K562 (cell line): ENCODE results near the gene RAB25. TPM values are rescaled to one million over a fixed set of nuclear protein-coding genes. Genes with fewer than 3 reads are reported as not detected.

Experiments
- CBFA2T3 ChIP-seq: fragments of 450-650 bp; IDR thresholded peaks from 2 replicates; pipeline ENCODE4 v1.6.1; 2017
- CHD1 ChIP-seq: fragments of 200-600 bp; sonication (generic); IDR thresholded peaks from one replicate; pipeline ENCODE4 v1.6.1; 2012; ENCODE audit warnings: mild to moderate bottlenecking, moderate library complexity, low read length, inconsistent platforms
- DMBX1 ChIP-seq: fragments of 250-450 bp; sonication (Bioruptor Pico); IDR thresholded peaks from 2 replicates; pipeline ENCODE4 v1.8.0; 2022; ENCODE audit warnings: inconsistent platforms, mild to moderate bottlenecking, moderate library complexity, borderline replicate concordance
- E4F1 ChIP-seq: fragments of 250-450 bp; sonication (Bioruptor Pico); IDR thresholded peaks from 2 replicates; pipeline ENCODE4 v1.5.0; 2021; ENCODE audit warnings: mild to moderate bottlenecking, borderline replicate concordance
- ELF1 ChIP-seq: fragments of 200-800 bp; sonication (Bioruptor generic); IDR thresholded peaks from 2 replicates; pipeline ENCODE4 v1.6.1; 2016; ENCODE audit warnings: missing genetic modification characterization, missing compliant biosample characterization
- GTF2E2 ChIP-seq: fragments of 200-800 bp; sonication (Bioruptor generic); IDR thresholded peaks from 2 replicates; pipeline ENCODE4 v1.6.1; 2016; ENCODE audit warnings: missing genetic modification characterization, missing compliant biosample characterization
- GTF3C2 ChIP-seq: IDR thresholded peaks from 3 replicates; pipeline ENCODE4 v1.6.1; 2011; ENCODE audit warnings: borderline replicate concordance, mild to moderate bottlenecking, moderate library complexity; ENCODE audit not compliant: insufficient read length; ENCODE audit errors: extremely low read depth
- MAFG ChIP-seq: fragments of 450-650 bp; conservative IDR thresholded peaks from 2 replicates; pipeline ENCODE4 v1.6.1; 2016; ENCODE audit warnings: missing genetic modification characterization, missing compliant biosample characterization
- MITF ChIP-seq: IDR thresholded peaks from 2 replicates; pipeline ENCODE4 v1.6.1; 2014; ENCODE audit warnings: antibody characterized with exemption
- MTF1 ChIP-seq: fragments of 250-450 bp; sonication (Bioruptor Pico); IDR thresholded peaks from 2 replicates; pipeline ENCODE4 v1.9.0; 2021; ENCODE audit warnings: moderate library complexity, mild to moderate bottlenecking, inconsistent platforms, borderline replicate concordance
- MXD1 ChIP-seq: fragments of 250-450 bp; sonication (Bioruptor Pico); IDR thresholded peaks from 2 replicates; pipeline ENCODE4 v1.8.0; 2021; ENCODE audit warnings: borderline replicate concordance, mild to moderate bottlenecking, moderate library complexity; ENCODE audit not compliant: poor library complexity, severe bottlenecking
- NFIX ChIP-seq: fragments of 250-450 bp; sonication (Bioruptor Pico); IDR thresholded peaks from 2 replicates; pipeline ENCODE4 v1.4.0; 2020; ENCODE audit warnings: low read depth, mild to moderate bottlenecking, moderate library complexity
- NFYB ChIP-seq: IDR thresholded peaks from 2 replicates; pipeline ENCODE4 v1.6.1; 2011; ENCODE audit warnings: mild to moderate bottlenecking, moderate library complexity; ENCODE audit not compliant: insufficient read length; ENCODE audit errors: extremely low read depth
- NR4A1 ChIP-seq, 2 experiments: fragments of 250-450 bp in 1 of 2; fragments of 450-650 bp in 1 of 2; sonication (Bioruptor Pico) in 1 of 2; IDR thresholded peaks; 2 replicates each; pipeline versions ENCODE4 v1.4.0 to v1.6.1; 2016 to 2020; ENCODE audit warnings: mild to moderate bottlenecking in 2 of 2, missing compliant biosample characterization in 1 of 2, missing genetic modification characterization in 1 of 2, moderate library complexity in 1 of 2
- OTX1 ChIP-seq: fragments of 450-650 bp; formaldehyde crosslinking; IDR thresholded peaks from 2 replicates; pipeline ENCODE4 v1.4.0; 2022; ENCODE audit warnings: mild to moderate bottlenecking
- POLR2B ChIP-seq: fragments of 450-650 bp; IDR thresholded peaks from 2 replicates; pipeline ENCODE4 v1.6.1; 2018; ENCODE audit warnings: low read depth; ENCODE audit not compliant: partially characterized antibody
- RAD21 ChIP-seq, 2 experiments: fragments of 250-450 bp in 1 of 2; fragments of 450-650 bp in 1 of 2; sonication (Bioruptor Pico) in 1 of 2; formaldehyde crosslinking in 1 of 2; IDR thresholded peaks in 1 of 2; conservative IDR thresholded peaks in 1 of 2; 2 replicates each; pipeline versions ENCODE4 v1.4.0 to v1.8.0; 2020 to 2022; ENCODE audit warnings: mild to moderate bottlenecking in 2 of 2, moderate library complexity in 1 of 2
- SMAD2 ChIP-seq: fragments of 150-350 bp; IDR thresholded peaks from 2 replicates; pipeline ENCODE4 v1.6.1; 2014; ENCODE audit warnings: low read depth, mild to moderate bottlenecking, low read length
- ZNF253 ChIP-seq: fragments of 250-450 bp; sonication (Bioruptor Pico); conservative IDR thresholded peaks from 2 replicates; pipeline ENCODE4 v1.6.1; 2021; ENCODE audit warnings: mild to moderate bottlenecking
- ZNF830 ChIP-seq: fragments of 250-450 bp; sonication (Bioruptor Pico); IDR thresholded peaks from 2 replicates; pipeline ENCODE4 v1.5.0; 2021; ENCODE audit warnings: mild to moderate bottlenecking
- polyA plus RNA-seq, 8 experiments: library from polyadenylated mRNA; depleted of rRNA in 4 of 8; stranded (reverse) in 5 of 8; unstranded in 3 of 8; fragments of >200 nt; fragmentation: Nextera tagmentation in 2 of 8; fragmentation: Illumina TruSeq in 1 of 8; extraction: Ambion mirVana in 2 of 8; extraction: Trizol in 1 of 8; gene quantifications; 2 replicates each; pipeline versions ENCODE4 v1.2.1 to v1.2.3, GENCODE V29; 2011 to 2014; ENCODE audit warnings: inconsistent platforms in 1 of 8, missing spikeins in 1 of 8
- total RNA-seq, 7 experiments: library from RNA; depleted of rRNA in 6 of 7; stranded (reverse); fragments of >200 nt in 6 of 7; fragmentation: Illumina TruSeq in 2 of 7; extraction: Trizol in 2 of 7; gene quantifications; 2 replicates each; pipeline versions ENCODE4 v1.2.1 to v1.2.3, GENCODE V29; 2011 to 2021; ENCODE audit warnings: low replicate concordance in 1 of 7

Gene RAB25
- total and polyA plus RNA-seq, 9 of the 15 experiments (the other 6 are each of a cell fraction or from before 2014, with no cell fraction given), result 0.10 to 0.27 (median 0.13) TPM; not detected in 6

GRCh38 chr1:156114101-156114918 lies 53.4 kb downstream of the RAB25 start, which contains the start of gene LMNA (continued):
- TF ChIP-seq GTF3C2 (no peak), MITF (no peak), NFYB (peak; percentile 24), CHD1 (no peak), CBFA2T3 (peak; percentile 34; the same call in 1 of the 2 replicates), MAFG (tag) (no peak), ZNF253 (CRISPR knock-in tag) (no peak), OTX1 (peak; percentile 59; the same call in 1 of the 2 replicates), ELF1 (tag) (no peak), MTF1 (CRISPR knock-in tag) (no peak), POLR2B (peak; percentile 89), ZNF830 (no peak), E4F1 (CRISPR knock-in tag) (no peak), MXD1 (CRISPR knock-in tag) (no peak), NFIX (CRISPR knock-in tag) (no peak), RAD21 (CRISPR knock-in tag; conservative IDR thresholded peaks at IDR 0.05 in 1 of 2, IDR thresholded peaks at IDR 0.05 in 1 of 2) (no peak), GTF2E2 (tag) (no peak), DMBX1 (no peak), SMAD2 (no peak), NR4A1 (CRISPR knock-in tag; IDR thresholded peaks at IDR 0.05) (no peak), NR4A1 (tag; IDR thresholded peaks at IDR 0.05) (no peak)
